GM12878 (cell line): ENCODE results near the gene ISOC2. TPM values are rescaled to one million over a fixed set of nuclear protein-coding genes. Genes with fewer than 3 reads are reported as not detected.

Experiments
- ATAC-seq: fragments of 200-7000 bp; cut with Tn5 transposase; 3 replicates; pipeline ENCODE4 v1.9.1; 2020; ENCODE audit warnings: mild to moderate bottlenecking, moderate library complexity
- BruUV-seq: library from RNA; stranded (reverse); fragments of 400-500 nt; replicated peaks from 2 replicates; lab custom pipeline; 2021; lab: Mats Ljungman, UMichigan
- CTCF ChIA-PET: fragments of 300-600 bp; sonication (Branson Sonifier 250); formaldehyde crosslinking; extraction: SDS; loops from one replicate; lab custom pipeline; 2021; ENCODE audit warnings: inconsistent platforms; lab: Yijun Ruan, JAX
- POLR2A ChIA-PET: fragments of 350-600 bp; formaldehyde crosslinking; extraction: SDS; loops from one replicate; lab custom pipeline; 2021; ENCODE audit warnings: inconsistent platforms; lab: Charles Lee
- RAD21 ChIA-PET: fragments of 300-600 bp; sonication (Branson Sonifier 250); formaldehyde crosslinking; loops from one replicate; lab custom pipeline; 2023; ENCODE audit warnings: antibody characterized with exemption; ENCODE audit not compliant: unreplicated experiment; lab: Charles Lee
- SMC1A ChIA-PET: fragments of 300-600 bp; sonication (Branson Sonifier 250); formaldehyde crosslinking; loops from one replicate; lab custom pipeline; 2023; ENCODE audit not compliant: unreplicated experiment, uncharacterized antibody; lab: Charles Lee
- DNase-seq: peaks from one replicate; pipeline ENCODE4 v3.0.0-alpha.2; 2011; ENCODE audit warnings: low read depth, low spot score
- FAIRE-seq: peaks from 3 replicates; lab custom pipeline; 2011; peaks lifted over from hg19 to GRCh38; lab: Jason Lieb, UNC
- H2AFZ ChIP-seq: 2 replicates; pipeline ENCODE4 v1.6.0; 2011; ENCODE audit warnings: low read depth, low read length, control low read depth; ENCODE audit not compliant: control insufficient read depth
- H3K27ac ChIP-seq: 2 replicates; pipeline ENCODE4 v1.5.1; 2011; ENCODE audit warnings: control low read depth; ENCODE audit not compliant: control insufficient read depth, insufficient read depth
- H3K27me3 ChIP-seq, 2 experiments: replicated peaks in 1 of 2; 2 replicates each; pipeline versions ENCODE4 v1.6.0 to v1.6.1; 2011; ENCODE audit warnings: low read length in 1 of 2; ENCODE audit not compliant: control insufficient read depth in 2 of 2, insufficient read depth in 2 of 2
- H3K36me3 ChIP-seq, 2 experiments: 2 replicates each; pipeline ENCODE4 v1.5.1; 2011; ENCODE audit warnings: low read length in 1 of 2; ENCODE audit not compliant: control insufficient read depth in 2 of 2, insufficient read depth in 2 of 2
- H3K4me1 ChIP-seq: 2 replicates; pipeline ENCODE4 v1.6.1; 2011; ENCODE audit warnings: mild to moderate bottlenecking, low read length, moderate library complexity, mixed read lengths; ENCODE audit not compliant: control insufficient read depth, insufficient read depth
- H3K4me2 ChIP-seq: 2 replicates; pipeline ENCODE4 v1.6.0; 2011; ENCODE audit warnings: control low read depth; ENCODE audit not compliant: control insufficient read depth, insufficient read depth
- H3K4me3 ChIP-seq: fragments of 200-600 bp; sonication (generic); 2 replicates; pipeline ENCODE4 v1.5.1; 2016
- H3K79me2 ChIP-seq: 2 replicates; pipeline ENCODE4 v1.6.0; 2011; ENCODE audit warnings: low read length; ENCODE audit not compliant: control insufficient read depth, insufficient read depth
- H3K9ac ChIP-seq: 2 replicates; pipeline ENCODE4 v1.8.0; 2011; ENCODE audit warnings: low read length, control low read depth, mixed read lengths; ENCODE audit not compliant: control insufficient read depth, insufficient read depth
- H3K9me3 ChIP-seq: replicated peaks from 3 replicates; pipeline ENCODE4 v1.5.1; 2011; ENCODE audit warnings: mild to moderate bottlenecking, low read length; ENCODE audit not compliant: control insufficient read depth, insufficient read depth
- H4K20me1 ChIP-seq: 2 replicates; pipeline ENCODE4 v1.6.0; 2011; ENCODE audit not compliant: control insufficient read depth, insufficient read depth
- IRF5 ChIP-seq: fragments of 450-650 bp; IDR thresholded peaks from 2 replicates; pipeline ENCODE4 v1.6.1; 2017; ENCODE audit warnings: borderline replicate concordance
- MYB ChIP-seq: fragments of 150-350 bp; IDR thresholded peaks from 2 replicates; pipeline ENCODE4 v1.6.1; 2014; ENCODE audit warnings: mild to moderate bottlenecking, low read depth, low read length, borderline replicate concordance
- NFXL1 ChIP-seq: fragments of 450-650 bp; IDR thresholded peaks from 2 replicates; pipeline ENCODE4 v1.6.1; 2017; ENCODE audit warnings: antibody characterized with exemption, mild to moderate bottlenecking, borderline replicate concordance
- STAT3 ChIP-seq: IDR thresholded peaks from 2 replicates; pipeline ENCODE4 v1.6.1; 2011; ENCODE audit warnings: low read depth, low read length, improper control_type of control experiment
- ZNF24 ChIP-seq: fragments of 450-650 bp; IDR thresholded peaks from 2 replicates; pipeline ENCODE4 v1.6.1; 2017; ENCODE audit warnings: antibody characterized with exemption, mild to moderate bottlenecking
- WGBS: methylation state at CpG from one replicate; pipeline ENCODE4 v1.1.6; 2016; ENCODE audit warnings: low lambda C conversion rate; ENCODE audit not compliant: insufficient replicate concordance, insufficient coverage; ENCODE audit errors: missing lambda C conversion rate; 5-methylcytosine and 5-hydroxymethylcytosine counted together
- in situ Hi-C: fragments of 300-500 bp; cut with MboI; formaldehyde crosslinking; loops from 9 replicates; pipeline ENCODE4 v1.14.3; 2018; ENCODE audit warnings: mixed read lengths
- intact Hi-C: fragments of 100-400 bp; cut with micrococcal nuclease; formaldehyde crosslinking; loops from one replicate; pipeline ENCODE4 v1.14.2; 2022; ENCODE audit not compliant: unreplicated experiment
- polyA plus RNA-seq, 11 experiments: library from polyadenylated mRNA; depleted of rRNA in 4 of 11; unstranded in 6 of 11; stranded (reverse) in 5 of 11; fragments of >200 nt; fragmentation: Nextera tagmentation in 4 of 11; fragmentation: Illumina TruSeq in 1 of 11; extraction: Ambion mirVana in 4 of 11; extraction: Trizol in 1 of 11; gene quantifications; 1 replicate in 1 of 11; 2 replicates in 10 of 11; pipeline versions ENCODE4 v1.2.1 to v1.2.3, GENCODE V29; 2011 to 2016; ENCODE audit warnings: inconsistent platforms in 2 of 11, missing spikeins in 2 of 11, low read depth in 1 of 11
- total RNA-seq, 4 experiments: library from RNA; depleted of rRNA in 3 of 4; stranded (reverse); fragments of >200 nt in 3 of 4; fragmentation: Illumina TruSeq in 1 of 4; extraction: Trizol in 1 of 4; gene quantifications; 2 replicates each; pipeline versions ENCODE4 v1.2.1 to v1.2.3, GENCODE V29; 2013 to 2021
- TF ChIP-seq, protein P1 (sequence below): IDR thresholded peaks from 2 replicates; pipeline ENCODE4 v1.6.1; 2012; ENCODE audit warnings: low read depth, low read length, improper control_type of control experiment

Gene ISOC2
- total and polyA plus RNA-seq, 10 of the 15 experiments (the other 5 are each of a cell fraction or from before 2014, with no cell fraction given) = 0.72 to 238 (median 56.9) TPM

- TF ChIP-seq, protein P1, sequence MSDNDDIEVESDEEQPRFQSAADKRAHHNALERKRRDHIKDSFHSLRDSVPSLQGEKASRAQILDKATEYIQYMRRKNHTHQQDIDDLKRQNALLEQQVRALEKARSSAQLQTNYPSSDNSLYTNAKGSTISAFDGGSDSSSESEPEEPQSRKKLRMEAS = no peak
These were observed 4.8 kb upstream of the ISOC2 start (continued) for GRCh38 chr19:55466241-55466614.

DNA sequence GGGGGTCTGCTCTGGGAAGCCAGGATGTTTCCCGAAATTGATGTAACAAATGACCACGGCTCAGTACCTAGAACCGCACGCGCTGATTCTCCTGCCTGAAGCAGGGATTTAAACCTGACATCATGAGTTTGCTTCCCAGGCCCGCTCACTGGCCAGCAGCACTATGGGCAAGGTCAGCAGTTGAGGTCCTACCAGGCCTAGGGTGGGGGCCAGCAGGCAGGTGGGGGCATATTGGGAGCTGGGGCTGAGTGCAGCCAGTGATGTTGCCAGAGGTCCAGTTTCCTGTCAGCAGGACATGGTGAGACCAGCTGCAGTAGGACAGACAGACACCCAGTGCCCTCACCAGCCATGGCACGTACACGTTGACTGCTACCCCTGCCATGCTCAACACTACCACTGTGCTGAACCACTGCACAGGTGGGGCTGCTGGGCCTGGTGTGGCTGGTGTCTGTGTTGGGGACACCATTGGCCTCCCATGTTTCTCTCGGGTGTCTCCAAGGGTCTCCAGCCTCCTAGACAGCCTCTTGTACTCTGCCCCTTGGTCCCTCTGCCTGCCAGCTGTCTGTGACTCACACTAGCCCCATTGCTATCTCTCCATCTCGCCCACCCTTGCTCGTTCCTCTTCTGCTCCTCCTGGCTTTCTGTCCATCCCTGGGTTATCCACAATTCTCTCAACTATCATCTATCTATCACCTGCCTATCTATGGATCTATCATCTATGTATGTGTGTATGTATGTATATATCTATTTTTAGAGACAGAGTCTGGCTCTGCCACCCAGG, 4.2 kb upstream of the ISOC2 start:
- CTCF ChIA-PET = interaction anchor here (2.9 to 4.8 kb wide), 3 partner anchors 11 to 167 kb away, joined by 28 to 88 read pairs (median 34); partner anchors contain the start of gene ZNF628
- no peaks in the 10 kb centered on the region for H3K9me3 ChIP-seq
- in situ Hi-C loops = no loop called here
- TF ChIP-seq NFXL1 (no peak), ZNF24 (no peak), IRF5 (no peak), MYB (no peak), STAT3 (no peak)
- no peak for FAIRE-seq
- no peaks in the 10 kb centered on the region for H4K20me1 ChIP-seq
- H3K27me3 ChIP-seq = no peaks in the 10 kb centered on the region
- RAD21 ChIA-PET = no interaction called here
- DNase-seq = no peak
- no peaks in the 10 kb centered on the region for H3K36me3 ChIP-seq
- SMC1A ChIA-PET = interaction anchor here (2.3 kb wide), 1 partner anchor 39 kb away, joined by 19 read pairs; no protein-coding TSS in a partner anchor
- 63% methylated on average over 11 of the region's 11 CpGs for WGBS
- H2AFZ ChIP-seq = no peak overlapping the region
- no peak for ATAC-seq
- POLR2A ChIA-PET = interaction anchor here (2.6 kb wide), 1 partner anchor 10 kb away, joined by 8 read pairs; the partner anchor contains the start of gene ZNF628
- no peak overlapping the region for H3K4me2 ChIP-seq
- H3K4me3 ChIP-seq = no peak overlapping the region
- intact Hi-C loops = loop anchor here (5.0 kb wide), 1 partner anchor 167 kb away; no protein-coding TSS in a partner anchor
- H3K27ac ChIP-seq = no peak overlapping the region
- BruUV-seq = no TSS peak
- peaks cover 3% of the 10 kb centered on the region for H3K79me2 ChIP-seq
- H3K4me1 ChIP-seq = no peaks in the 10 kb centered on the region
- H3K9ac ChIP-seq = no peak overlapping the region
